ENCODE data around the gene SFTPD. TPM values are rescaled to one million over a fixed set of nuclear protein-coding genes. Genes with fewer than 3 reads are reported as not detected.
"Not testable (repeated sequence)": the region's sequence is repeated elsewhere in the genome, so short reads cannot be mapped to it uniquely, and the experiment has no call there.

The SFTPD gene
- total RNA-seq, 1 donor from 2014 or later: not detected

DNA sequence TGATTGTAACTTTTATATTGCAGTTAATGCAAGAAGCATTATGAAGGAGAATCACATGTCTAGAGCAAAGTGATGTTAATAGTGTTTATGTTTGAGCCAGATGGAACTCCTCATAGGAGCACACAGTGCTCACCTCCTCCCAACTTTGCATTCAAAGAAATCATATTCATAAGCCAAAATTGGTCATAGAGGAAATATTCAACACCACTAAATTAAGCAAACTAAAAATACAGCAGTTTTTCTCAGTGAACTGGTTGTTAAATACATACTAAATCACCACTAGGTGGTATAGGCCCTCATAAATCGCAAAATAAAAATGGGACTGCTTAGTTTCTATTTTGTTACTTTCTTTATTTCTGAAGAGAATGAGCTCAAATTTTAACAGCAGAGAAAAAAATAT lies 34.4 kb downstream of the SFTPD start:
- peak; percentile 53 for TF ChIP-seq CTCF (conservative IDR thresholded peaks at IDR 0.05)
- not testable (repeated sequence) for DNase-seq (ENCODE audit: low read depth, low spot score); H3K27ac Mint-ChIP-seq (ENCODE audit: unreplicated experiment); H3K27me3 Mint-ChIP-seq (ENCODE audit: low read depth); H3K4me1 Mint-ChIP-seq; H3K9me3 Mint-ChIP-seq; H3K36me3 Mint-ChIP-seq (ENCODE audit: low read depth); H3K4me3 Mint-ChIP-seq

DNA sequence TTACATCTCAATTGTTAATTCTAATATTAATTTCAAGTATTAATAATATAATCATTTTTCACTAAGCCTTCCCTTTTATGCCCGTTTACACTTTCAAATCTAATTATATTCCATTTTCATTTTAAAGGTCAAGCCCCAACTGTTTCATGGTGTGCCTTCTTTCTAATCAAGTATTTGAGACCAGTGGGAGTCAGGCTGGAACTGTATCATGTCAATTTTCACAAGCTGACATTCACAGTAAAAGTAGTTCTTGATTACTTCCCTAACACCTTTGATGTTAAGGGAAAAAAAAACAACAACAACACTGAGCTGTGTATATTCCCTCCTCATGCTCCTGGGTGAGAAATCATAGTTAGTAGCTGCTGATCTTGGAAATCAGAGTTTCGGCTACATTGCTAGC lies 38.1 kb downstream of the SFTPD start:
- DNase-seq (ENCODE audit: low read depth, low spot score): no peak
- no peak overlapping the region for H3K27ac Mint-ChIP-seq (ENCODE audit: unreplicated experiment)
- H3K27me3 Mint-ChIP-seq (ENCODE audit: low read depth): no peaks in the 10 kb centered on the region
- no peak overlapping the region for H3K4me3 Mint-ChIP-seq
- peaks cover 7% of the 10 kb centered on the region for H3K36me3 Mint-ChIP-seq (ENCODE audit: low read depth)
- H3K9me3 Mint-ChIP-seq: no peaks in the 10 kb centered on the region
- TF ChIP-seq CTCF (conservative IDR thresholded peaks at IDR 0.05): no peak
- H3K4me1 Mint-ChIP-seq: no peaks in the 10 kb centered on the region

GRCh38 chr10:79910344-79910743 lies 38.6 kb downstream of the SFTPD start:
- peaks cover 4% of the 10 kb centered on the region for H3K4me1 Mint-ChIP-seq
- peaks cover 1% of the 10 kb centered on the region for H3K27me3 Mint-ChIP-seq (ENCODE audit: low read depth)
- H3K36me3 Mint-ChIP-seq (ENCODE audit: low read depth): peaks cover 7% of the 10 kb centered on the region
- H3K27ac Mint-ChIP-seq (ENCODE audit: unreplicated experiment): no peak overlapping the region
- no peaks in the 10 kb centered on the region for H3K9me3 Mint-ChIP-seq
- no peak overlapping the region for H3K4me3 Mint-ChIP-seq
- TF ChIP-seq CTCF (conservative IDR thresholded peaks at IDR 0.05): no peak
- no peak for DNase-seq (ENCODE audit: low read depth, low spot score)

GRCh38 chr10:79905322-79906314 lies 43.3 kb downstream of the SFTPD start:
- no peaks in the 10 kb centered on the region for H3K9me3 Mint-ChIP-seq

More at GRCh38 chr10:79905322-79906314, 43.3 kb downstream of the SFTPD start:
- DNase-seq (ENCODE audit: low read depth, low spot score): no peak
- Mint-ChIP-seq H3K4me1 (peaks cover 14% of the 10 kb centered on the region), H3K27me3 (ENCODE audit: low read depth) (peaks cover 11% of the 10 kb centered on the region), H3K4me3 (peak overlapping the region; percentile 98), H3K36me3 (ENCODE audit: low read depth) (peaks cover 7% of the 10 kb centered on the region), H3K27ac (ENCODE audit: unreplicated experiment) (peak overlapping the region; percentile 98)
- TF ChIP-seq CTCF (conservative IDR thresholded peaks at IDR 0.05): no peak
